HL-60 (cell line): Measurements from ENCODE around the gene PLA2G5.

Experiments used
- POLR2AphosphoS5 ChIP-seq: IDR thresholded peaks from 2 replicates; pipeline ENCODE4 v1.6.1; 2012; ENCODE audit warnings: low read depth
- REST ChIP-seq: IDR thresholded peaks from 2 replicates; pipeline ENCODE4 v1.6.1; 2012; ENCODE audit warnings: low read depth; ENCODE audit not compliant: insufficient replicate concordance
- TF ChIP-seq, protein P1 (sequence below): IDR thresholded peaks from one replicate; pipeline ENCODE4 v1.5.1; 2011; ENCODE audit warnings: low read length, control low read depth, inconsistent platforms; ENCODE audit not compliant: insufficient read depth

DNA sequence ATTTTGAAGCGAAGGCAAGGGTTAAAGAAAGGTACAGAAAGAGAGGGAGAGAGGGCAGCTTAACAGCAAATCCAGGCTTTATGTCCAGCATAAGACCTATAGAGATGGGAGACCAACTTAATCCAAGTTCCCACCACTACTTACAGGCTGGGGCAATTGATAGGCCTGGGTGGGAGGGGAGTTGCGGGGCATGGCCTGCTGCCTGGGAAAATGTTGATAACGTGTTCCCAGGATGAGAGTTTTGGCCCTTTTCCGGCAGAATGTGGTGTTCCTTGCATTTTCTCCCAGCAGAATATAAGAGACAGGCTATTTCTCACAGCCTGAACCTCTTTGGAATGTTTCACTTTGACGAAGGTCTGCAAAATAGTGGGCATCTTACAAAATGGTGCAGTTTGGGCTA is 34.9 kb upstream of the PLA2G5 start:
- TF ChIP-seq, protein P1, sequence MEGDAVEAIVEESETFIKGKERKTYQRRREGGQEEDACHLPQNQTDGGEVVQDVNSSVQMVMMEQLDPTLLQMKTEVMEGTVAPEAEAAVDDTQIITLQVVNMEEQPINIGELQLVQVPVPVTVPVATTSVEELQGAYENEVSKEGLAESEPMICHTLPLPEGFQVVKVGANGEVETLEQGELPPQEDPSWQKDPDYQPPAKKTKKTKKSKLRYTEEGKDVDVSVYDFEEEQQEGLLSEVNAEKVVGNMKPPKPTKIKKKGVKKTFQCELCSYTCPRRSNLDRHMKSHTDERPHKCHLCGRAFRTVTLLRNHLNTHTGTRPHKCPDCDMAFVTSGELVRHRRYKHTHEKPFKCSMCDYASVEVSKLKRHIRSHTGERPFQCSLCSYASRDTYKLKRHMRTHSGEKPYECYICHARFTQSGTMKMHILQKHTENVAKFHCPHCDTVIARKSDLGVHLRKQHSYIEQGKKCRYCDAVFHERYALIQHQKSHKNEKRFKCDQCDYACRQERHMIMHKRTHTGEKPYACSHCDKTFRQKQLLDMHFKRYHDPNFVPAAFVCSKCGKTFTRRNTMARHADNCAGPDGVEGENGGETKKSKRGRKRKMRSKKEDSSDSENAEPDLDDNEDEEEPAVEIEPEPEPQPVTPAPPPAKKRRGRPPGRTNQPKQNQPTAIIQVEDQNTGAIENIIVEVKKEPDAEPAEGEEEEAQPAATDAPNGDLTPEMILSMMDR = no peak
- no peak for TF ChIP-seq REST
- TF ChIP-seq POLR2AphosphoS5 = no peak
